Vagina (tissue), 2 donors: Measurements from ENCODE around the gene PPP3CB. TPM values are rescaled to one million over a fixed set of nuclear protein-coding genes. Genes with fewer than 3 reads are reported as not detected.

Source experiments
- DNase-seq, 2 donors: peaks; one replicate each; pipeline ENCODE4 v3.0.0-alpha.2; 2017; ENCODE audit errors: extremely low spot score in 2 of 2
- H3K27ac ChIP-seq: fragments of 200-600 bp; sonication (generic); one replicate; pipeline ENCODE4 v1.5.1; 2019
- H3K27me3 ChIP-seq: fragments of 200-600 bp; sonication (generic); one replicate; pipeline ENCODE4 v1.5.1; 2019
- H3K36me3 ChIP-seq, 2 donors: fragments of 200-600 bp; sonication (generic); one replicate each; pipeline ENCODE4 v1.5.1; 2017 to 2019
- H3K4me1 ChIP-seq: fragments of 200-600 bp; sonication (generic); one replicate; pipeline ENCODE4 v1.5.1; 2019
- H3K4me3 ChIP-seq, 2 donors: fragments of 200-600 bp; sonication (generic); 1 replicate in 1 of 2; 2 replicates in 1 of 2; pipeline ENCODE4 v1.5.1; 2016 to 2019
- H3K9me3 ChIP-seq: fragments of 200-600 bp; sonication (generic); one replicate; pipeline ENCODE4 v1.5.1; 2019
- CTCF ChIP-seq, 3 experiments: fragments of 450-650 bp in 2 of 3; fragments of 200-600 bp in 1 of 3; sonication (generic) in 1 of 3; IDR thresholded peaks; one replicate each; pipeline ENCODE4 v1.5.1; 2017 to 2019; ENCODE audit warnings: antibody characterized with exemption in 3 of 3, mild to moderate bottlenecking in 2 of 3, moderate library complexity in 2 of 3
- POLR2A ChIP-seq, 2 donors: fragments of 450-650 bp; IDR thresholded peaks; one replicate each; pipeline ENCODE4 v1.6.1; 2017; ENCODE audit warnings: antibody characterized with exemption in 2 of 2, mild to moderate bottlenecking in 2 of 2, moderate library complexity in 2 of 2
- POLR2AphosphoS5 ChIP-seq, 2 donors: sonication (generic); formaldehyde crosslinking; IDR thresholded peaks; one replicate each; pipeline ENCODE4 v1.9.0; 2017; ENCODE audit warnings: antibody characterized with exemption in 2 of 2, mild to moderate bottlenecking in 2 of 2, low read depth in 1 of 2; ENCODE audit not compliant: insufficient read depth in 1 of 2
- intact Hi-C: fragments of 100-400 bp; cut with DNase I; formaldehyde crosslinking; loops from one replicate; pipeline ENCODE4 v1.15.1; 2023
- total RNA-seq: library from RNA; depleted of rRNA; stranded (reverse); fragments of >200 nt; gene quantifications from one replicate; pipeline ENCODE4 v1.2.3, GENCODE V29; 2016

Gene PPP3CB
- total RNA-seq, 1 donor from 2014 or later = 46.2 TPM

GRCh38 chr10:73497623-73498022, 1.8 kb upstream of the PPP3CB start:
- Histone ChIP-seq H3K27me3 (no peaks in the 10 kb centered on the region), H3K27ac (no peak overlapping the region), H3K9me3 (no peaks in the 10 kb centered on the region), H3K4me3 (no peak overlapping the region), H3K36me3 (peaks cover 0 to 14% of the 10 kb centered on the region in 2 donors), H3K4me1 (peaks cover 34% of the 10 kb centered on the region)
- TF ChIP-seq POLR2AphosphoS5 (IDR thresholded peaks at IDR 0.05; ENCODE audit: insufficient read depth in 1 of 2, low read depth in 1 of 2) (no peak), POLR2A (IDR thresholded peaks at IDR 0.05) (no peak), CTCF (IDR thresholded peaks at IDR 0.05) (no peak)
- DNase-seq = no peak
- intact Hi-C loops = loop anchor here (10.0 kb wide), 1 partner anchor 333 kb away; the partner anchor contains the start of genes ECD and FAM149B1

GRCh38 chr10:73495226-73495883, 469 bp downstream of the PPP3CB start:
- Histone ChIP-seq H3K27me3 (no peaks in the 10 kb centered on the region), H3K4me1 (peaks cover 50% of the 10 kb centered on the region), H3K4me3 (peak overlapping the region; percentile 77 to 92), H3K27ac (peak overlapping the region; percentile 93), H3K36me3 (peaks cover 0 to 14% of the 10 kb centered on the region in 2 donors), H3K9me3 (no peaks in the 10 kb centered on the region)
- peak in 1 of 2 donors; percentile 91 for DNase-seq
- intact Hi-C loops = loop anchor here (10.0 kb wide), 1 partner anchor 331 kb away; the partner anchor contains the start of genes ECD and FAM149B1
- TF ChIP-seq POLR2A (IDR thresholded peaks at IDR 0.05) = peak in 1 of 2 donors; percentile 35
- TF ChIP-seq POLR2AphosphoS5 (IDR thresholded peaks at IDR 0.05; ENCODE audit: insufficient read depth in 1 of 2, low read depth in 1 of 2) = peak in 1 of 2 donors; percentile 76
- TF ChIP-seq CTCF (IDR thresholded peaks at IDR 0.05) = no peak

GRCh38 chr10:73494877-73495225, 973 bp downstream of the PPP3CB start:
- H3K27ac ChIP-seq = peak overlapping the region; percentile 93
- no peak for DNase-seq
- intact Hi-C loops = loop anchor here (10.0 kb wide), 1 partner anchor 330 kb away; the partner anchor contains the start of genes ECD and FAM149B1
- peaks cover 0 to 14% of the 10 kb centered on the region in 2 donors for H3K36me3 ChIP-seq
- TF ChIP-seq CTCF (IDR thresholded peaks at IDR 0.05) (no peak), POLR2A (IDR thresholded peaks at IDR 0.05) (no peak), POLR2AphosphoS5 (IDR thresholded peaks at IDR 0.05; ENCODE audit: insufficient read depth in 1 of 2, low read depth in 1 of 2) (no peak)
- no peaks in the 10 kb centered on the region for H3K9me3 ChIP-seq
- H3K4me1 ChIP-seq = peaks cover 55% of the 10 kb centered on the region
- H3K4me3 ChIP-seq = peak overlapping the region; percentile 77 to 92
- H3K27me3 ChIP-seq = no peaks in the 10 kb centered on the region

- no peaks in the 10 kb centered on the region for H3K27me3 ChIP-seq
- H3K9me3 ChIP-seq = no peaks in the 10 kb centered on the region
- TF ChIP-seq CTCF (IDR thresholded peaks at IDR 0.05) (no peak), POLR2A (IDR thresholded peaks at IDR 0.05) (no peak), POLR2AphosphoS5 (IDR thresholded peaks at IDR 0.05; ENCODE audit: insufficient read depth in 1 of 2, low read depth in 1 of 2) (no peak)
- no peak for DNase-seq
- peaks cover 0 to 14% of the 10 kb centered on the region in 2 donors for H3K36me3 ChIP-seq
- peaks cover 61% of the 10 kb centered on the region for H3K4me1 ChIP-seq
- peak overlapping the region; percentile 1 for H3K27ac ChIP-seq
- intact Hi-C loops = loop anchor here (10.0 kb wide), 1 partner anchor 329 kb away; the partner anchor contains the start of genes ECD and FAM149B1
- peak overlapping the region; percentile 6 to 92 for H3K4me3 ChIP-seq
Measured at GRCh38 chr10:73494213-73494612, 1.6 kb downstream of the PPP3CB start.

GRCh38 chr10:73493781-73494180, 2.0 kb downstream of the PPP3CB start:
- H3K9me3 ChIP-seq = no peaks in the 10 kb centered on the region
- H3K27ac ChIP-seq = peak overlapping the region; percentile 1
- TF ChIP-seq CTCF (IDR thresholded peaks at IDR 0.05) (no peak), POLR2AphosphoS5 (IDR thresholded peaks at IDR 0.05; ENCODE audit: insufficient read depth in 1 of 2, low read depth in 1 of 2) (no peak), POLR2A (IDR thresholded peaks at IDR 0.05) (no peak)
- intact Hi-C loops = loop anchor here (10.0 kb wide), 1 partner anchor 329 kb away; the partner anchor contains the start of genes ECD and FAM149B1
- peaks cover 0 to 11% of the 10 kb centered on the region in 2 donors for H3K36me3 ChIP-seq
- H3K4me3 ChIP-seq = peak overlapping the region; percentile 6 to 92
- DNase-seq = no peak
- no peaks in the 10 kb centered on the region for H3K27me3 ChIP-seq
- H3K4me1 ChIP-seq = peaks cover 62% of the 10 kb centered on the region
